ENCODE measurements around the gene HOXB9.

Gene HOXB9

GRCh38 chr17:48647103-48647962, 21.2 kb upstream of the HOXB9 start:
- no peak for TF ChIP-seq CTCF (IDR thresholded peaks at IDR 0.05; ENCODE audit: low read depth, low read length)
- peak overlapping the region; percentile 42 for H3K4me3 ChIP-seq (ENCODE audit: low read depth, low read length)

- no peak for TF ChIP-seq CTCF (IDR thresholded peaks at IDR 0.05; ENCODE audit: low read depth, low read length)
- no peak overlapping the region for H3K4me3 ChIP-seq (ENCODE audit: low read depth, low read length)
Observed at GRCh38 chr17:48646183-48647102, 20.3 kb upstream of the HOXB9 start.

GRCh38 chr17:48645639-48646182, 19.6 kb upstream of the HOXB9 start:
- no peak for TF ChIP-seq CTCF (IDR thresholded peaks at IDR 0.05; ENCODE audit: low read depth, low read length)
- H3K4me3 ChIP-seq (ENCODE audit: low read depth, low read length), result no peak overlapping the region

- TF ChIP-seq CTCF (IDR thresholded peaks at IDR 0.05; ENCODE audit: low read depth, low read length), result no peak
- no peak overlapping the region for H3K4me3 ChIP-seq (ENCODE audit: low read depth, low read length)
Observed at GRCh38 chr17:48644910-48645557, 18.9 kb upstream of the HOXB9 start.

GRCh38 chr17:48644159-48644558, 18.0 kb upstream of the HOXB9 start:
- no peak for TF ChIP-seq CTCF (IDR thresholded peaks at IDR 0.05; ENCODE audit: low read depth, low read length)
- H3K4me3 ChIP-seq (ENCODE audit: low read depth, low read length), result no peak overlapping the region

- TF ChIP-seq CTCF (IDR thresholded peaks at IDR 0.05; ENCODE audit: low read depth, low read length), result no peak
- H3K4me3 ChIP-seq (ENCODE audit: low read depth, low read length), result no peak overlapping the region
Observed at GRCh38 chr17:48643697-48644012, 17.5 kb upstream of the HOXB9 start.
